Heart left ventricle (tissue), 13 donors: ENCODE results near the gene ELOVL7.

Source experiments
- CTCF ChIP-seq, 12 donors: fragments of 200-600 bp; sonication (generic) in 4 of 12; IDR thresholded peaks; one replicate each; pipeline versions ENCODE4 v1.5.0 to v1.8.0; 2018 to 2022; ENCODE audit warnings: antibody characterized with exemption in 12 of 12, mild to moderate bottlenecking in 5 of 12
- POLR2A ChIP-seq, 2 donors: fragments of 450-650 bp; IDR thresholded peaks; one replicate each; pipeline ENCODE4 v1.6.1; 2017; ENCODE audit warnings: antibody characterized with exemption in 2 of 2, mild to moderate bottlenecking in 2 of 2, moderate library complexity in 2 of 2
- donor health status: ischemic (EF 13 %, LVEDD 7.1; RV severe dilation, severe dysfunction).
- donor health status: DM: no; HTN: yes; CAD: no.
- donor health status: DM: no; HTN: no; CAD: no.
- donor health status: ischemic (EF 25% LVEDD 6.9; RV normal size, moderate dysfunction).
- donor health status: ischemic (EF 25% LVEDD 5.7; RV mildly dilated, moderate dysfunction).
- donor health status: ischemic (EF 35%, LVEDD 5.7; RV mildly dilated, moderate dysfunction).
- donor health status: nonischemic (EF 11% LVEDD 7.7; RV severe dilation, severe dysfunction).
- donor health status: DM: yes; HTN: yes; CAD: no.
- donor health status: PGD.
- donor health status: ischemic (EF 29% LVEDD 5.4; RV normal size, mild dysfunction).
- donor health status: nonischemic (EF 23%, LVEDD 6.1; RV moderate dilation, normal function).

DNA sequence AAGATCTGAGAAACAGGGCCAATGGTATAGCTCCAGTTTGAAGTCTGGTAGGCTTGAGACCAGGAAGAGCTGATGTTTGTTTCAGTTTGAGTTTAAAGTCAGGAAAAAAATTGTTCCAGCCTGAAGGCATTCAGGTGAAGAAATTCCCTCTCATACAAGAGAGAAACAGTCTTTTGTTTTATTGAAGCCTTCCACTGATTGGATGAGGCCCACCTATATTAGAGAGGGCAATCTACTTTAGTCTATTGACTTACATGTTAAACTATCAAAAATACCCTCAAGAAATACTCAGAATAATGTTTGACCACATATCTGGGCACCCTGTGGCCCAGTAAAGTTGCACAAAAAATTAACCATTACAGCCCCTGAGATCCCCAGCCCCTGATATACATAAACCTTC is 138.9 kb downstream of the ELOVL7 start:
- no peak for TF ChIP-seq POLR2A (IDR thresholded peaks at IDR 0.05)
- TF ChIP-seq CTCF (IDR thresholded peaks at IDR 0.05), result no peak
